GM21825 (cell line): ENCODE data around the gene SEMA5A.

Source experiments
- ATAC-seq: cut with Tn5 transposase; IDR thresholded peaks from one replicate; pipeline ENCODE4 v1.9.1; 2021; ENCODE audit warnings: mild to moderate bottlenecking, moderate library complexity; ENCODE audit not compliant: unreplicated experiment

Gene SEMA5A

GRCh38 chr5:9052421-9052820 is 493.5 kb downstream of the SEMA5A start:
- ATAC-seq = no peak

DNA sequence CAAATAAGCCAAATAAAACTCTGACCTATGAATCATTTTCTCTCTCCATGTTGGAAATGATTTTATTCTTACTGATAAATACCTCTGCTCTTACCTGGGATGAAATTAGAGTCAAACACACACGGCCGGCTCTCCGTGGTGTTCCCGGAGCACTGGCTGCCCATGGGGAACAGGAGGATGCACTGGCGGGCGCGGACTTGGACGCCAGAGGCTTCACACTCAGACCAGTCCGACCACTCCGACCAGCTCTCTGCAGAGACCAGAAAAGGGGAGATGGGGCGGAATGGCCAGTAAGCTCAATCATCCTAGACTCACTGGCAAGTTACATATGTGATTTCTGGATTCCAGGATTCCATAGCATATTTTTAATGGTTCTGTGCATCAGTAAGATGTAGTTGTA is 494.1 kb downstream of the SEMA5A start:
- ATAC-seq = no peak

- ATAC-seq = no peak
These were observed 497.9 kb downstream of the SEMA5A start for GRCh38 chr5:9047932-9048331.

GRCh38 chr5:9046756-9047481 is 499.0 kb downstream of the SEMA5A start:
- ATAC-seq = no peak

DNA sequence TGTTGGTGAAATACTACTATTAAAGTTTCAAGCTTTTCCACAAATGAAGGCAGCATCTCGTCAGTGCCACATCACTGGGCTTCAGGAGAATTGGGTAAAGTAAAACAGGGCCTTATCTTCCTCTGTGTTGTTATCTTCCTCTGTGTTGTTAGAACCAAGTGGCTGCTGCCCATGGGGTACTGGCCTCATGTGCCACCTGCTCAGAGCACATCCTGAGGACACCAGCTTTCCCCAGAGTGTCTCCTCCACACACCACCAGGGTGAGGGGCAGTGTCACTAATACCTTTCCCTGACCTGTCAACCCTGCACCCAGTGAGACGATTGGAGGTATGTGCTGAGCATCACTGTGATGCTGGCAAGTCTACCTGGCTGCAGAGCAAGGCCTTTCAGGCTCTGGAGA is 499.9 kb downstream of the SEMA5A start:
- ATAC-seq = no peak

DNA sequence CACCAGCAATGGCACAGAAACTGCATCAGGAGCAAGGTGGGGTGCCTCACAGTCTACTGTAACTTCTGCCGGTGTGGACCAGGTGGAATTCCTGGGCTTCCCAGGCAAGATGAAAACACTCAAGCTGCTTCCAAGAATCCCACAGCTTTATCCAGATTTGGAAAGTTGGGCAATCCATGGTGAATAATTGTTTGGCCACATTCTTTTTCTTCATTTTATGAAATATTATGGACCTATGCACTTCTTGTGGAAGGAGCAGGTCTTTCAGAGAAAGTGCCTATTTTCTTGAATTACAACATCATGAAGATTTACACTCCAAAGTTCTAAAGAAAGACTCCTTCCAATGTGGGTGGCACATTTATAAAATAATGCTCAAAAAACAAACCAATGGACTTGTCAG is 503.6 kb downstream of the SEMA5A start:
- no peak for ATAC-seq

- ATAC-seq = no peak
These were observed 505.4 kb downstream of the SEMA5A start for GRCh38 chr5:9040475-9040874.

DNA sequence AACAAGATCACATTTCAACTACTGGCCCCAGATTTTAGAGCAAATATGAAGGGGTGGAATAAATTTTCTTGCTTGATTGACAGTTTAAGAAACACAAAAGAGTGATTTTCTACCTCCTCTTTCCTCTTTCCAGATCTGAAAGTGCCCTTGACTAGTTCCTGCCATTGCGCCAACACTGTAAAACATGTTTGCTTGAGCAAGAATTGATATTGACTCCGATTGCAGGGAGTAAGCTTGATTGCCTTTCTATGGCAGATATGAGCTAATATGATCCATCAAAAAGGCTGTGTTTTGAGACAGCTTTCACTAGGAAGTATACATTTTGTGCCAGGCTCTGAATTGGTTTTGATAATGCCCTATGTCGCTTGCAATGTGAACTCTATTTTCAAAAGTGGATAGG is 508.8 kb downstream of the SEMA5A start:
- no peak for ATAC-seq

DNA sequence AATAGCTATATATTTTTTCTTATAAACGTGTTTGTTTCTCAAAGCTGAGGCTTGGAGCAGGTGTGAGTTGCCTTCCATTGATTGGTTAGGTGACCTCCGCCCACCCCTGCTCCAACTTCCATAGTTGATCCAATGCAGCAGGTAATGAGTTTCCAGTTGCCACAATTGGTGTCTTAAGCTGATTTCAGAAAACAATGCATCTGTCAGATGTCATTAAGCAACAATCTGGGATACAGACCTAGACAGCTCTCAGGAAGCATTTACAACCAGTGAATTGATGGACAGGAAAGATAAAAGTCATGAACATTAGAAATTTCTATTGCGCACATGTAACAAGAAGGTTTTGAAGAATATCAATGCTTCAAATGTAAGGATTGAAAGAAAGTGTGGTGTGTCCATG is 510.5 kb downstream of the SEMA5A start:
- ATAC-seq = no peak

DNA sequence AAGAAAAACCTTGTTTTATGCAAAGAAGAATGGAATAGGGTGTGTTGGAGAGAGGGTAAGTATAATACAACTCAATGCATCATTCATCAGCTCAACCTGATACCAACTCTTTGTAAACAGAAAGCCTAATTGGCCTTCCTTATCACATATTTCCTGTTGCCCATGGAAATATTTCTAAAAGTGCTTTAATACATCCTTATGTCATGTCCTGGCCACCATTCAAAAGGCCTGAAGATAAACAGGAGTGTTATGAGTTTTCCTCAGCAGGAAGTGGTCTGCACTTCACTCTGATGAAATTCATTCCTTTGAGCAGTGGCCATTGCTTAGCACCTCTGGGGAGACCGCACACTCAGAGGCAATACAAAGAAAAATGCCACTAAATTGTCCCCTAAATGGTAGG is 511.2 kb downstream of the SEMA5A start:
- ATAC-seq = no peak

- no peak for ATAC-seq
These were observed 512.4 kb downstream of the SEMA5A start for GRCh38 chr5:9033524-9033923.

DNA sequence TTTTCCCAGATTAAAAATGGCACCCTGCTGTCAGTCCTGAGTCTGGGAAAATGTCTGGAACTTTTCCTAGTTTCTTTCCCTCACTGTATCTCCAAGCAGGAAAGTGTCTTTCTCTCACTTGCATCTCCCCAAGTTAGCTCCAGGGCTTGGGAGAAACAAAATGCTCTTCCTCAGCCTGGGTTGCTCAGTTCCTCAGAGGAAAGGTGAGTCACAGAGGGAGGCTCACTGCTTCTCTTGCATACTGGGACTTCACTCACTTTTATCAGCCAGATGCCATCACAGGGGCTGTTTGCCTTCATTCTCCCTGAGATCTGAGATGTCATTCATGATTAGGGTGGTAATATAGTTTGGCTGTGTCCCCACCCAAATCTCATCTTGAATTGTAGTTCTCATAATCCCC is 519.9 kb downstream of the SEMA5A start:
- ATAC-seq = no peak

GRCh38 chr5:9020996-9021395 is 524.9 kb downstream of the SEMA5A start:
- ATAC-seq = no peak

DNA sequence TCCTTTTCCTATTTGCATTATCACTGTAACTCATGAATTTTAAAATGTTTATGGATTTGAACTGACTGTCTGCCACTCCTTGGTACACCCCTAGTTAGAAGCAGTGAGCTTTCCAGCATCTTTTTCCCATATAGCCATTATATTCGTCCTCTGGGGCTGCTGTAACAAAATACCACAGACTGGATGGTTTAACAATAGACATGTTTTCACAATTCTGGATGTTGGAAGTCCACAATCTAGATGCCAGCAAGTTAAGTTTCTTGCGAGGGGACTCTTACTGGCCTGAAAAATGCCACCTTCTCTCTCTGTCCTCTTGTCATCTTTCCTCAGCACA is 530.0 kb downstream of the SEMA5A start:
- ATAC-seq = no peak

DNA sequence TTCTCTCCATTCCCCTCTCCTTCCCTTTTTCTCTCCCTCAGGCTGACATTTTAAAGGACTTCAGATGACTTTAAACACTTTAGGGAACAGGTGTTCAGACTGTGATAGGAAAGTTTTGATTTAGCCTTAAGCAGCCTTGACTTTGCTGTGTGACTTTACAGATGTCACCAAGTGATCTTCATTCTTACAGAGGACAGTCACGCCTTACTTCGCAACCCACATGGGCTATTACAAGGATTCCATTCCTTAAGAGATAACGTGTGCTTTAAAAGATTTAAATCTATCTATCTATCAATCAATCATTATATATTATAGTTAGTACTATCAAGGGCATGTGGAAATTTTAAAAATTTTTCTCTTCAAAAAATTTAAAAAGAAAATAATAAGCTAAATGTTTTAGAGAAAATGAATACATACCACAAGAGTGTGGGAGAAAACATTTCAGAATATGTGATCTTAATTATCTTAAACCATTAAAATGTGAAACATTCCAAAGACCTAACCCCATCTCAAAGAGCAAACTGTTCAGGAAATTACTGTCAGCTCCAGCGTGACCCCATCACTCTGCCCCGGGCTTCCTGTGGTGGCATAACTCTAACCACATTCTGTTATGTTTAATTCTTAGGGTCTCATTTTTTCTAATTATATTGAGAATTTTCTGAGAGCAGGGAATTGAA is 530.5 kb downstream of the SEMA5A start:
- no peak for ATAC-seq

DNA sequence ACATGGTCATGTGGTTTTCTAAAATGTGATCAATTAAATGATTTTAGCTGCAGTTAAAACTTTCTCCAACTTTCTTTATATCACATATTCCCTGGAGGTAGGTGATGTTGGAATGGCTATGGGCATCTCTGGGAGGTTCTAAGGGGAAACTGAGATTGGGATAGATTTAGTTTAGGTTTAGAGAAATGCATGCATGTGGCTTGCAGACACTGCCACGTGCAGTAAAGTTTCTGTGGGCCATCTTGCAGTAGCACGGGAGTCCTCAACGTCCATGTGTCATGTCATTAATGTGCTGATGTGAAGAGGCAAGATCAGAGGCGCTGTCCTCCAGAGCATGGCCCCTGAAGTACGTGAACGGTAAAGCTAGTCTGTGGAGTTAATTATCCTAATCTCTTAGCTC is 532.7 kb downstream of the SEMA5A start:
- ATAC-seq = no peak

DNA sequence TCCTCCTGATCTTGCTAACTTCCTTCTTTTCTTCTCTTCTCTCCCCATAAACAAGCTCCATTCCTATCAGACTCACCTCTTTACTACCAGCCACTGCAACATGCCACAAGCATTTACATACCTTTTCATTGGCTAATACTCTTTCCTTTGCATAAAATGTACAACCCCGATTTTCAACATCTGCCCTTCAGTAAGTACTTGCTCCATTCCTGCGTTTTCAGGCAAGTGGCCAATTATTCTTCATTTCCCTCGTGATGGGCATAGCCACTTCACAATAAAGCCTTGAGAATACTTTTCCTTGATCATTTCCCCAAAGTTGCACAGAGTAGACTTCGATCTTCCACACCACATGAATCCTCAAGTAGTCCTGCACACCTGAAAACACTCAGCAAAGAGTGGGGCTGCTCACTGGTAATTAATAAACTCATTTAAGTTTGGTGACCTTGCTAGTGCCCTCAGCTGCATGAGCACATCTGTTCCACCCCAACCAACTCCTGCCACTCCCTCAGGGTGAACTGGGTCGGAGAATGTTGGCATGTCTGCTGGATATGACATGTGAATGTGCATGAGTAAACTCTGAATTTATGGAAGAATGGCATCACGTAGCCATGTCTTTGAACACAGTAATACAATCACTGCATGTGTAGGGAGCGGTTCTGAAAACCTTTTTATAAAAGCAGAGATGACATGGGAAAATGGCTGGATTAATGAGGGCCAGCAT is 535.8 kb downstream of the SEMA5A start:
- ATAC-seq = no peak

GRCh38 chr5:8997542-8998070 is 548.3 kb downstream of the SEMA5A start:
- no peak for ATAC-seq

GRCh38 chr5:8993031-8993430 is 552.8 kb downstream of the SEMA5A start:
- no peak for ATAC-seq
